Activated naive CD4-positive, alpha-beta T cell treated with anti-CD3 and anti-CD28 coated beads, Interleukin-2, amount 10 ng/mL, durations not matched to agents 5 hours and 36 hours (primary cell): ENCODE measurements around the gene MRPL41. TPM values are rescaled to one million over a fixed set of nuclear protein-coding genes. Genes with fewer than 3 reads are reported as not detected.

Experiments
- total RNA-seq, 2 experiments: library from RNA; stranded (reverse); gene quantifications; one replicate each; pipeline ENCODE4 v1.2.3, GENCODE V29; 2021

Gene MRPL41
- total RNA-seq, result 10 to 100 TPM; 51.9 to 52.8 TPM

DNA sequence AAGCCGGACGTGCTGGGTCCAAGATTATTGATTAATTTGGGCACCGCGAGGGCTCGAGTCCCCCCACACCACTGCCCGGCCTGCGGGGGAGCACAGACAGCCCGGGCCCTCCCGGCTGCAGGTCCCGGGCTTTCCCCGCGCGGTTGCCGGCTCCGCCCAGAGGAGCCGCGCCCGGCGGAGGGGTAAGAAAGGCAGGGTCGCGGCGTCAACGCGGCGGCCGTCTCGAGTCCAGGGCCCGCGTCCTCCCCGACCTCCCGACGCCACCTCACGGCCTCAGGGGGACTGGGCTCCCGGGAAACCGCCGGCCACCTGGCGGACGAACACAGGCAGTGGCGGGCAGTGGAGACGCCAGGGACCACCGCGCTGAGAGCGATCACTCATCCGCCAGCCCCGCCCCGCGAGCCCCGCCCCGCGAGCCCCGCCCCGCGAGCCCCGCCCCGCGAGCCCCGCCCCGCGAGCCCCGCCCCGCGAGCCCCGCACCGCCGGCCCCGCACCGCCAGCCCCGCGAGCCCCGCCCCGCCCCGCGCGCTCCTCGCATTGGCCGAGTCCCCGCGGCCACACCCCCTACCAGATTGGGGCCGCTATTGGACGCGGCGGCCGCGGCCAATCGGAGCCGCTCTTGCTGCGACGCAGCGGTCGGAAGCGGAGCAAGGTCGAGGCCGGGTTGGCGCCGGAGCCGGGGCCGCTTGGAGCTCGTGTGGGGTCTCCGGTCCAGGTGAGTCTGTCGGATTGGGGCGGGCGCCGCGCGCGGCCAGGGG is at the start of gene MRPL41:
TSS of gene MRPL41 (plus strand) at position 616 of the 758 bp plus-strand sequence. CDS start 203 bp downstream, outside the sequence.

DNA sequence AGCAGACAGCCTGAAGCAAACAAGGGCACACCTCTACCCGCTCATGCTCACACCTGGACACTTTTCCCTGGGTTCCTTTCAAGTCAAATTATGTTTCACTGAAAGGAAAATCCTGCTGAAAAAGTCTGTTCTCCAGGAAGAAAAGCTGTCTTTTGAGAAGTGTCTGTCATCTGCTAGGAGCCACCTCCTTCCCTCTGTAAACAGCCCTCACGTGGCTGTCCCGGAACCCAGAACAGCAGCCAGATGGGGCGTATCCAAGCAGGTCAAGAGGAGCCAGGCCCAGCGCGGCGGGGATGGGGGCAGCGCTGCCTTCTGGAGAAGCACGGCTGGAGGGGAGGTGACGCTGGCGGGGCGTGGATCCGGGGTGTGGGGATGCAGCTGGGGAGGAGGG is 1.5 kb upstream of the MRPL41 start, which contains the start of gene PNPLA7:
TSS of gene PNPLA7 (minus strand) at position 172 of the 391 bp plus-strand sequence. CDS start 205 bp downstream, outside the sequence.

DNA sequence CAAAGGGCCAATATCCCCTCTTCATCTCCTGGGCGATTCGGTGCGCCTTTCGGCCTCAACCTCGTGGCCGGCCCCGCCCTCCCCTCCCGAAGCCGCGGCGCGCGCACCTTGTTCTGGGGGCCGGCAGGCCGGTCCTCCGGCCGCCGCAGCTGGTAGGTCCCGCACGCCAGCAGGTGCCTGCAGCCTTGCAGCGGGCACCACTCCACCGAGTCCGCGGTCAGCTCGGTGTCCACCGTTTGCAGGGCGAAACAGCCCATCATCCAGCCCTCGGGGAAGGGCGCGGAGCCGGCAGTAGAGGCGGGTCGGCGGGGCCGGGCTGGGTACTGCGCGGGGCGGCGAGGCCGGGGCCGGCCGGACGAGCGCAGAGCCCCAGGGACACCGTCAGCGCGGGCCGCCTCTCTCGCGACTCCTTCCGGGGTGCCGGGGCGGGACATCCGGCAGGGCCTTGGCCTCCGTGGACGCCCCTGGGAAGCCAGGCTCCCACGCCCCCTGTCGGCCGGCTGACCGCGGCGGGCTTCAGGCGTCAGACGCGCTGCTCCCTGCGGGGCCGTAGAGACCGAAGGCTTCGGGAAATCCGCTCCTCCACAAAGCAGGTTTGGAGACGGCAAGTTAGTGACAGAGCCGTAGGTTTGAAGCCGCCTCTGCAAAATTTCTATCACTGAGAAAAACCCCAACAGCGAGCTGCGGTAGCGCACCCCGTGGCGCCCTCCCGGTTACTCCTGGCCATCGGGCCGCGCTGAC is 27.0 kb downstream of the MRPL41 start, which contains the start of gene DPH7:
TSS of gene DPH7 (minus strand) at position 408 of the 741 bp plus-strand sequence. CDS start at position 260, 148 bp downstream.

DNA sequence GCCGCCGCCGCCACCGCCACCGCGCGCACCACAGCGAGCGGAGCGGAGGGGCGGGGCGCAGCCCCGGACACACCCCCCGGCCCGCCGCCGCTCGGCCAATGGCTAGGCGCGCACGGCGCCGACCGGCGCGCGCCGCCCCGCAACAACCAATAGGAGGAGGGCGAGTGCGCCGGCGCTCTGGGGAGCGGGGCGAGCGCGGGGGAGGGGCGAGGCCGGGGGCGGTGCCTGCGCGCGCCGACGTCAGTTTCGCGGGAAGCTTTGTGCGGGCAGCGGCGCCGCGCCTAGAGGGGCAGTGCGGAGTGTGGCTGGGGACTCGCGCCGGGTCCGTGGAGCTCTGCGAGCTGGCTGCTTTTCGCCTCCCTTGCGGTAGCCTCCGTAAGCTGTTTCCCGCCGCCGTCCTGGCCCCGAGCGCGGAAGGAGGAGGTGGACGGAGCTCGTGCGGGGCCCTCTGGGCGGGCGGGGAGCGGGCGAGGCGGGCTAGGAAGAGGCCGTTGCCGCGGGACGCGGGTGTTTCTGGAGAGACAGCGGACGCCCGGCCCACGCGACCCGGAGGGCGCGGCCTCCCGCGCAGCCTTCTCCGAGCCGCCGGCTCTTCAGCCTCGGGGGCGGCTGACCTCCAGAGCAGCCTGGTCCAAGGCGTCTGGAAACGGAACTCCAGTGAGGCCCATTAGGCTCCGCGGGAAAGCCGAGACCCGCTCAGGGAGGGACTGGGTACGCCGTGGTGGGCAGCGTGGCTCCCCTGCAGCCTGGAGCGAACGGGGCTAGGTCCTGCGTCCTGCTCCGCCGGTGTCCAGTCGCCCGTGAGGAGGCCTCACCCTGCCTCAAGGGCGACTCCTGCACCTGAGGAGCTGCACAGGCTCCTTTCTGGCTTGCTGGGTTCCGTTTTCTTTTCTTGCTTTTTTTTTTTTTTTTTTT is 39.0 kb downstream of the MRPL41 start, which contains the start of gene ZMYND19:
TSS of gene ZMYND19 (minus strand) at position 44 of the 915 bp plus-strand sequence. CDS start 249 bp downstream, outside the sequence.

Other genes starting within 250 kb of the MRPL41 start
- gene NRARP, start 249.6 kb upstream of the MRPL41 start, total RNA-seq, result 1 to 10 TPM in 1 of 2 experiments, under 1 TPM in 1; 0.86 to 1.1 TPM
- gene EXD3, start 128.7 kb upstream of the MRPL41 start, total RNA-seq, result 10 to 100 TPM; 20.4 to 21.4 TPM
- 1 to 10 TPM; 1.0 to 1.2 TPM for gene NOXA1, start 128.5 kb upstream of the MRPL41 start, total RNA-seq
- not detected for gene ENTPD8, start 110.5 kb upstream of the MRPL41 start, total RNA-seq
- 10 to 100 TPM; 55.7 to 62.2 TPM for gene NSMF, start 92.5 kb upstream of the MRPL41 start, total RNA-seq
- gene PNPLA7, start 1.5 kb upstream of the MRPL41 start, total RNA-seq, result 1 to 10 TPM; 7.0 to 7.9 TPM
- 10 to 100 TPM; 34.6 to 37.1 TPM for gene DPH7, start 27.0 kb downstream of the MRPL41 start, total RNA-seq
- 10 to 100 TPM; 26.1 to 26.8 TPM for gene ZMYND19, start 38.6 kb downstream of the MRPL41 start, total RNA-seq
- gene ARRDC1, start 53.8 kb downstream of the MRPL41 start, total RNA-seq, result 10 to 100 TPM; 60.1 to 65.0 TPM
- 100 to 1,000 TPM in 1 of 2 experiments, 10 to 100 TPM in 1; 97.7 to 103 TPM for gene EHMT1, start 67.1 kb downstream of the MRPL41 start, total RNA-seq